ENCODE data around the gene TP53BP1.
"Not testable (repeated sequence)": the region's sequence is repeated elsewhere in the genome, so short reads cannot be mapped to it uniquely, and the experiment has no call there.

- not testable (repeated sequence) for TF ChIP-seq TAF1 (IDR thresholded peaks at IDR 0.05; ENCODE audit: borderline replicate concordance, low read depth, low read length); POLR2A (IDR thresholded peaks at IDR 0.05; ENCODE audit: low read depth, low read length)
Observed at GRCh38 chr15:43393592-43393991, 99.4 kb downstream of the TP53BP1 start.
